Cardiac muscle cell (in vitro differentiated cells and primary cell): ENCODE measurements around the gene OAS3. TPM values are rescaled to one million over a fixed set of nuclear protein-coding genes. Genes with fewer than 3 reads are reported as not detected.
"Not testable (repeated sequence)": the region's sequence is repeated elsewhere in the genome, so short reads cannot be mapped to it uniquely, and the experiment has no call there.

ENCODE experiments used
- DNase-seq, 2 donors: peaks; one replicate each; pipeline versions ENCODE4 v3.0.0 to v3.0.0-alpha.2; 2010 to 2017; ENCODE audit warnings: low read depth in 1 of 2, low spot score in 1 of 2
- H3K27ac ChIP-seq: fragments of 200-600 bp; sonication (generic); 2 replicates; pipeline ENCODE4 v1.5.1; 2016
- H3K27me3 ChIP-seq: fragments of 200-600 bp; sonication (generic); 2 replicates; pipeline ENCODE4 v1.6.0; 2016; ENCODE audit warnings: control low read depth
- H3K36me3 ChIP-seq: fragments of 200-600 bp; sonication (generic); 2 replicates; pipeline ENCODE4 v1.5.1; 2016; ENCODE audit warnings: control low read depth
- H3K4me1 ChIP-seq: fragments of 200-600 bp; sonication (generic); 2 replicates; pipeline ENCODE4 v1.8.1; 2017; ENCODE audit warnings: low read depth, mild to moderate bottlenecking, mixed run types
- H3K4me3 ChIP-seq: fragments of 200-600 bp; sonication (generic); 2 replicates; pipeline ENCODE4 v1.5.1; 2016; ENCODE audit warnings: mild to moderate bottlenecking
- H3K9me3 ChIP-seq: fragments of 200-600 bp; sonication (generic); 2 replicates; pipeline ENCODE4 v1.5.1; 2017; ENCODE audit warnings: low read depth, mild to moderate bottlenecking, control low read depth
- CTCF ChIP-seq: IDR thresholded peaks from 2 replicates; pipeline ENCODE4 v1.5.1; 2012; ENCODE audit warnings: low read depth, mild to moderate bottlenecking, low read length
- polyA plus RNA-seq: library from polyadenylated mRNA; unstranded; fragments of >200 nt; fragmentation: Nextera tagmentation; extraction: Ambion mirVana; gene quantifications from 2 replicates; pipeline ENCODE4 v1.2.1, GENCODE V29; 2016
- total RNA-seq: library from RNA; depleted of rRNA; stranded (reverse); fragments of >200 nt; gene quantifications from 2 replicates; pipeline ENCODE4 v1.2.3, GENCODE V29; 2016

The OAS3 gene
- total and polyA plus RNA-seq, 2 experiments from 2014 or later: 0.36 TPM; not detected in 1

GRCh38 chr12:112916270-112916669 lies 22.0 kb upstream of the OAS3 start:
- no peak overlapping the region for H3K4me3 ChIP-seq
- no peak overlapping the region for H3K27ac ChIP-seq
- peak in 1 of 2 donors; percentile 62 for DNase-seq
- no peaks in the 10 kb centered on the region for H3K27me3 ChIP-seq
- no peaks in the 10 kb centered on the region for H3K9me3 ChIP-seq
- H3K36me3 ChIP-seq: no peaks in the 10 kb centered on the region
- TF ChIP-seq CTCF: no peak
- no peaks in the 10 kb centered on the region for H3K4me1 ChIP-seq

DNA sequence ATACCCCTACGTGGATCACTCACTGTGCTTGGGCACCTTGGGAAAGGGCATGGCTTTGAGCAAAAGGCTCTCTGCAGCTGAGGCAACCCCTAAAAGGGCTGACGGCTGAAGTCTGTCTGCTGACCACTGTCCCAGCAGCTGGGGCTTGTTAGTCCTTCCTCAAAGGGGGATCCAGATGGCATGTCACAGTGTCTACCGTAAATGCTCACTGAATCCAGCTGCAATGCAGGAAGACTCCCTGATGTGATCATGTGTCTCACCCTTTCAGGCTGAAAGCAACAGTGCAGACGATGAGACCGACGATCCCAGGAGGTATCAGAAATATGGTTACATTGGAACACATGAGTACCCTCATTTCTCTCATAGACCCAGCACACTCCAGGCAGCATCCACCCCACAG lies 19.2 kb upstream of the OAS3 start:
- no peak for DNase-seq
- Histone ChIP-seq H3K4me1 (no peaks in the 10 kb centered on the region), H3K9me3 (no peaks in the 10 kb centered on the region), H3K4me3 (no peak overlapping the region), H3K36me3 (no peaks in the 10 kb centered on the region), H3K27me3 (no peaks in the 10 kb centered on the region), H3K27ac (no peak overlapping the region)
- TF ChIP-seq CTCF: no peak

- Histone ChIP-seq H3K4me3 (no peak overlapping the region), H3K4me1 (no peaks in the 10 kb centered on the region), H3K36me3 (no peaks in the 10 kb centered on the region), H3K9me3 (no peaks in the 10 kb centered on the region), H3K27me3 (no peaks in the 10 kb centered on the region), H3K27ac (no peak overlapping the region)
- no peak for DNase-seq
- no peak for TF ChIP-seq CTCF
These were observed 13.3 kb upstream of the OAS3 start for GRCh38 chr12:112924986-112925385.

DNA sequence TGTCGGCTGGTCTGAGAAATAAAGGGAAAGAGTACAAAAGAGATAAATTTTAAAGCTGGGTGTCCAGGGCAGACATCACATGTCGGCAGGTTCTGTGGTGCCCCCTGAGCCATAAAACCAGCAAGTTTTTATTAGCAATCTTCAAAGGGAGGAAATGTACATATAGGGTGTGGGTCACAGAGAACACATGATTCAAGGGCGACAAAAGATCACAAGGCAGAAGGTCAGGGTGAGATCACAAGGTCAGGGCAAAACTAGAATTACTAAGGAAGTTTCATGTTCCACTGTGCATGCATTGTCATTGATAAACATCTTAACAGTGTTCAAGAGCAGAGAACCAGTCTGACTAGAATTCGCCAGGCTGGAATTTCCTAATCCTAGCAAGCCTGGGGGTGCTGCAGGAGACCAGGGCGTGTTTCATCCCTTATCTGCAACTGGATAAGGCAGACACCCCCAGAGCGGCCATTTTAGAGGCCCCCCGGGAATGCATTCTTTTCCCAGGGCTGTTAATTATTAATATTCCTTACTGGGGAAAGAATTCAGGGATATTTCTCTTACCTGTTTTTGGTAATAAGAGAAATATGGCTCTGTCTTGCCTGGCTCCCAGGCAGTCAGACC lies 11.7 kb upstream of the OAS3 start:
- not testable (repeated sequence) for H3K9me3 ChIP-seq, DNase-seq

GRCh38 chr12:112927475-112927874 lies 10.8 kb upstream of the OAS3 start:
- Histone ChIP-seq H3K9me3 (no peaks in the 10 kb centered on the region), H3K27ac (no peak overlapping the region), H3K4me3 (no peak overlapping the region), H3K27me3 (no peaks in the 10 kb centered on the region), H3K36me3 (no peaks in the 10 kb centered on the region), H3K4me1 (no peaks in the 10 kb centered on the region)
- DNase-seq: no peak
- TF ChIP-seq CTCF: no peak

More for the DNA sequence above, 11.7 kb upstream of the OAS3 start:
- H3K4me1 ChIP-seq, H3K36me3 ChIP-seq, H3K4me3 ChIP-seq, H3K27me3 ChIP-seq, H3K27ac ChIP-seq: not testable (repeated sequence)

GRCh38 chr12:112927925-112928324 lies 10.3 kb upstream of the OAS3 start:
- Histone ChIP-seq H3K27me3 (no peaks in the 10 kb centered on the region), H3K27ac (no peak overlapping the region), H3K4me1 (no peaks in the 10 kb centered on the region), H3K36me3 (no peaks in the 10 kb centered on the region), H3K4me3 (no peak overlapping the region), H3K9me3 (no peaks in the 10 kb centered on the region)
- no peak for DNase-seq
- no peak for TF ChIP-seq CTCF
